Activated CD4-positive, alpha-beta T cell treated with anti-CD3 and anti-CD28 coated beads, Interleukin-2, amount 10 ng/mL, durations not matched to agents 7 days and 5 days (primary cell): ENCODE data around the gene RBP5. TPM values are rescaled to one million over a fixed set of nuclear protein-coding genes. Genes with fewer than 3 reads are reported as not detected.

Source experiments
- CTCF ChIA-PET: fragments of 350-600 bp; sonication (Branson Sonifier 250); formaldehyde crosslinking; loops from one replicate; lab custom pipeline; 2021; ENCODE audit warnings: antibody characterized with exemption; lab: Charles Lee
- POLR2A ChIA-PET: fragments of 350-600 bp; sonication (Branson Sonifier 250); formaldehyde crosslinking; loops from one replicate; lab custom pipeline; 2021; ENCODE audit warnings: antibody characterized with exemption; lab: Charles Lee
- DNase-seq: peaks from one replicate; pipeline ENCODE4 v3.0.0-alpha.2; 2020
- H3K27ac Mint-ChIP-seq: one replicate; pipeline ENCODE4 v1.8.0; 2021; ENCODE audit warnings: mild to moderate bottlenecking, moderate library complexity, mixed read lengths
- H3K27me3 Mint-ChIP-seq: one replicate; pipeline ENCODE4 v1.8.0; 2021; ENCODE audit warnings: mixed read lengths
- H3K36me3 Mint-ChIP-seq: one replicate; pipeline ENCODE4 v1.8.0; 2021; ENCODE audit warnings: low read depth, mixed read lengths
- H3K4me1 Mint-ChIP-seq: one replicate; pipeline ENCODE4 v1.8.0; 2021; ENCODE audit warnings: mixed read lengths
- H3K4me3 Mint-ChIP-seq: one replicate; pipeline ENCODE4 v1.8.0; 2021; ENCODE audit warnings: mild to moderate bottlenecking, moderate library complexity, mixed read lengths
- H3K9me3 Mint-ChIP-seq: one replicate; pipeline ENCODE4 v1.8.0; 2021; ENCODE audit warnings: mixed read lengths
- total RNA-seq, 2 experiments: library from RNA; stranded (reverse); gene quantifications; one replicate each; pipeline ENCODE4 v1.2.3, GENCODE V29; 2021

RBP5 gene
- total RNA-seq, 2 experiments from 2014 or later = 0.42 TPM; not detected in 1

DNA sequence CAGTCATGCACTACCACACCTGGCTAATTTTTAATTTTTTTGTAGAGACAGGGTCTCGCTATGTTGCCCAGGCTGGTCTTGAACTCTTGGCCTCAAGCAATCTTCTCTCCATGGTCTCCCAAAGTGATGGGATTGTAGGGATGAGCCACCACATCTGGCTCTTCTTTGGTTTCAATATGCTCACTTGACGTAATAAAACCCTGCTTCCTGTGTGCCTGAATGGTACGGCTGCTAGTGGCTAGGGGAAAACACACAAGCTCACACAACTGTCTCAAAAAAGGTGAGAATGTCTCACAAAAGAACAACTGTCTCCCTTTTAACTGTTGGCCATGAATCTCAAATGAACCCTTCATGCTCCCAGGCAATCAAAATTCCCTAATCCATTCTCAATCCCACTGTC lies 53.2 kb downstream of the RBP5 start:
- Mint-ChIP-seq H3K4me1 (peaks cover 1% of the 10 kb centered on the region), H3K27me3 (peaks cover 24% of the 10 kb centered on the region), H3K9me3 (no peaks in the 10 kb centered on the region), H3K27ac (no peak overlapping the region), H3K4me3 (no peak overlapping the region), H3K36me3 (no peaks in the 10 kb centered on the region)
- DNase-seq = no peak
- ChIA-PET POLR2A (no interaction called here), CTCF (interaction anchor here (0.6 to 1.4 kb wide), 2 partner anchors 18 to 562 kb away, joined by 3 to 4 read pairs; no protein-coding TSS in a partner anchor)

DNA sequence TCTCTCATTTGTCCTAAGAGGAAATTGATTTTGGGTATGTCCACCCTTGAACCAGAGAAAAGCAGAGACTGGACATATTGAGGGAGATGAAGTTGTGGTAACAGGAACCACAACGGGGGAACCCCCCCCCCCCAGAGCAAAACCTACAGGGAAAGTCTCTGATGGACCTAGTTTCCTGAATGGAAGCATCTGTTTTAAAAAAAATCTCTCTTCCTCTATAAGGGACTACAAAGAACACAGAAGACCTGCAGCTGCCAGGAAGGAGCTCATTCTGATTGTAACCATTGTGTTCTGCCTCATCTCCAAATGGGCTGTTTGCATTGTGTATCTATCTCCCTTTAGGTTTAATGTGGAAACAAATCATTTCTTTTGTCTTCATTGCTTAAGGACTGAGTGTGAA lies 54.7 kb downstream of the RBP5 start:
- H3K4me1 Mint-ChIP-seq = peaks cover 1% of the 10 kb centered on the region
- ChIA-PET CTCF (interaction anchor here (0.9 kb wide), 1 partner anchor 113 kb away, joined by 3 read pairs; no protein-coding TSS in a partner anchor), POLR2A (no interaction called here)
- DNase-seq = no peak
- H3K4me3 Mint-ChIP-seq = no peak overlapping the region
- no peaks in the 10 kb centered on the region for H3K9me3 Mint-ChIP-seq
- H3K36me3 Mint-ChIP-seq = no peaks in the 10 kb centered on the region
- H3K27ac Mint-ChIP-seq = no peak overlapping the region
- peaks cover 21% of the 10 kb centered on the region for H3K27me3 Mint-ChIP-seq

Other genes with a start within 250 kb of the RBP5 start
- gene LRRC23, start 224.1 kb downstream of the RBP5 start, total RNA-seq = 1 to 10 TPM; 4.4 to 5.2 TPM
- gene ENO2, start 214.3 kb downstream of the RBP5 start, total RNA-seq = 100 to 1,000 TPM; 156 to 160 TPM
- gene ATN1, start 200.9 kb downstream of the RBP5 start, total RNA-seq = 10 to 100 TPM; 27.3 to 27.6 TPM
- gene RNU7-1, start 185.1 kb downstream of the RBP5 start, total RNA-seq = not detected
- gene C12orf57, start 184.9 kb downstream of the RBP5 start, total RNA-seq = 100 to 1,000 TPM; 156 to 181 TPM
- 100 to 1,000 TPM; 346 to 354 TPM for gene PTPN6, start 177.5 kb downstream of the RBP5 start, total RNA-seq
- 100 to 1,000 TPM; 214 to 230 TPM for gene PHB2, start 158.2 kb downstream of the RBP5 start, total RNA-seq
- gene EMG1, start 158.0 kb downstream of the RBP5 start, total RNA-seq = 10 to 100 TPM; 41.8 to 53.3 TPM
- 10 to 100 TPM; 36.8 to 45.4 TPM for gene LPCAT3, start 110.4 kb downstream of the RBP5 start, total RNA-seq
- gene C1S, start 68.2 kb downstream of the RBP5 start, total RNA-seq = 1 to 10 TPM; 1.1 to 1.4 TPM
- gene C1R, start 36.4 kb downstream of the RBP5 start, total RNA-seq = 1 to 10 TPM; 2.2 to 3.5 TPM
- 10 to 100 TPM; 31.2 to 31.4 TPM for gene C1RL, start 19.7 kb downstream of the RBP5 start, total RNA-seq
- 10 to 100 TPM; 74.0 to 74.1 TPM for gene CLSTN3, start 1.5 kb upstream of the RBP5 start, total RNA-seq
- gene PEX5, start 60.8 kb upstream of the RBP5 start, total RNA-seq = 10 to 100 TPM; 14.6 to 18.2 TPM
- gene ACSM4, start 175.2 kb upstream of the RBP5 start, total RNA-seq = not detected